OCI-LY1 (cell line): ENCODE results near the gene DPP4.

Experiments used
- EZH2 ChIP-seq: fragments of 200-600 bp; sonication (generic), shearing (Covaris generic); IDR thresholded peaks from 2 replicates; pipeline ENCODE4 v1.8.0; 2017; ENCODE audit warnings: borderline replicate concordance, mixed run types, mild to moderate bottlenecking, antibody characterized with exemption, low read length, moderate library complexity, mixed read lengths
- TF ChIP-seq, protein P1 (sequence below): fragments of 200-600 bp; sonication (generic), shearing (Covaris generic); IDR thresholded peaks from 2 replicates; pipeline ENCODE4 v1.5.1; 2017; ENCODE audit warnings: mild to moderate bottlenecking, antibody characterized with exemption, low read length, moderate library complexity, mixed read lengths

DNA sequence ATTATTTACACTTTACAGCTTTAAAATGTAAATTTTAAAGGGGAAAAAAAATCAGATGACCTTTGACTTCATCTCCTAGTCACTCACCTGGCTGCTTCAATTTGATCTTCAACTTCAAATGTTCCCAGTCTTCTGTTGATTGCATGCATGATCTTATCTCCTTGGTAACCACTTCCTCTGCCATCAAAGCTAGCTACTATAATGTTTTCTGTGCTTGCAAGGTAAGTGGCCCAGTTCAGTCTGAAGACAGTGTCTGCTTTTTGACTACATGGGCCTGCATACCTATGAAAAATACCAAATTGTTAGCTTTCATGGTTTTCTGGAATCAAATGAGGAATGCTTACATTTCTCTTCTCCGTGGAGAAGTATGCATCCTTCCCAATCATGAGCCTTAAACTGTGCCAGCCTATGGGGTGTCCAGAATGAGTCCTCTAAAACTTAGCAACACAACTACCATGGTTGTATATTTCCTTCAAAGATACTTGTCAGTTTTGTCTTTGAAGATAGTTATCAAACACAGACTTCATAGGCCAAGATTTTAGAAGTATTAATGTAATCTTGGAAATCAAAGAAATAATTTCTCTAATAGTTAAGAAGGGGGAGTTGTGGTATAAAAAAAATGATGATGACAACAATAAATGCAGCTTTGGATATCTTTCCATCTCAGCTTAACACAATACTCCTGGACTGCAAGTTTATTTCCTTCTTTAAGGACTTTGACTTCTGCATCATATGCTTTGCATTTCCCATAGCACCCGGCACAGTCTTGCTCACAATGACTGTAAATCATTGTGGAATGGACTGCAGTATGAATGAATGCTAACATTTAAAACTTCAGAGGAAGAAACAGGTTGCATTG lies 62.1 kb downstream of the DPP4 start:
- TF ChIP-seq, protein P1, sequence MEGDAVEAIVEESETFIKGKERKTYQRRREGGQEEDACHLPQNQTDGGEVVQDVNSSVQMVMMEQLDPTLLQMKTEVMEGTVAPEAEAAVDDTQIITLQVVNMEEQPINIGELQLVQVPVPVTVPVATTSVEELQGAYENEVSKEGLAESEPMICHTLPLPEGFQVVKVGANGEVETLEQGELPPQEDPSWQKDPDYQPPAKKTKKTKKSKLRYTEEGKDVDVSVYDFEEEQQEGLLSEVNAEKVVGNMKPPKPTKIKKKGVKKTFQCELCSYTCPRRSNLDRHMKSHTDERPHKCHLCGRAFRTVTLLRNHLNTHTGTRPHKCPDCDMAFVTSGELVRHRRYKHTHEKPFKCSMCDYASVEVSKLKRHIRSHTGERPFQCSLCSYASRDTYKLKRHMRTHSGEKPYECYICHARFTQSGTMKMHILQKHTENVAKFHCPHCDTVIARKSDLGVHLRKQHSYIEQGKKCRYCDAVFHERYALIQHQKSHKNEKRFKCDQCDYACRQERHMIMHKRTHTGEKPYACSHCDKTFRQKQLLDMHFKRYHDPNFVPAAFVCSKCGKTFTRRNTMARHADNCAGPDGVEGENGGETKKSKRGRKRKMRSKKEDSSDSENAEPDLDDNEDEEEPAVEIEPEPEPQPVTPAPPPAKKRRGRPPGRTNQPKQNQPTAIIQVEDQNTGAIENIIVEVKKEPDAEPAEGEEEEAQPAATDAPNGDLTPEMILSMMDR: no peak
- no peak for TF ChIP-seq EZH2
